Measurements from ENCODE around the gene EXOC4.

Gene EXOC4

GRCh38 chr7:133916621-133917020, 663.7 kb downstream of the EXOC4 start:
- no peak for DNase-seq

GRCh38 chr7:133919810-133920209, 666.9 kb downstream of the EXOC4 start:
- DNase-seq = no peak

- DNase-seq = no peak
Observed at GRCh38 chr7:133921635-133922182, 668.8 kb downstream of the EXOC4 start.

GRCh38 chr7:133923974-133924373, 671.1 kb downstream of the EXOC4 start:
- DNase-seq = no peak

GRCh38 chr7:133931053-133931452, 678.2 kb downstream of the EXOC4 start:
- DNase-seq = no peak

- no peak for DNase-seq
Observed at GRCh38 chr7:133932591-133932990, 679.7 kb downstream of the EXOC4 start.

- DNase-seq = no peak
Observed at GRCh38 chr7:133934262-133934976, 681.5 kb downstream of the EXOC4 start.

- no peak for DNase-seq
Observed at GRCh38 chr7:133934977-133935330, 682.1 kb downstream of the EXOC4 start.

- no peak for DNase-seq
Observed at GRCh38 chr7:133936074-133936473, 683.2 kb downstream of the EXOC4 start.

- no peak for DNase-seq
Observed at GRCh38 chr7:133937786-133938185, 684.9 kb downstream of the EXOC4 start.

- no peak for DNase-seq
Observed at GRCh38 chr7:133940368-133940767, 687.5 kb downstream of the EXOC4 start.

- no peak for DNase-seq
Observed at GRCh38 chr7:133941496-133941895, 688.6 kb downstream of the EXOC4 start.

- DNase-seq = no peak
Observed at GRCh38 chr7:133945497-133945896, 692.6 kb downstream of the EXOC4 start.

- DNase-seq = no peak
Observed at GRCh38 chr7:133947458-133948254, 694.8 kb downstream of the EXOC4 start.

- no peak for DNase-seq
Observed at GRCh38 chr7:133948588-133948987, 695.7 kb downstream of the EXOC4 start.

- no peak for DNase-seq
Observed at GRCh38 chr7:133950855-133951254, 698.0 kb downstream of the EXOC4 start.

- no peak for DNase-seq
Observed at GRCh38 chr7:133955208-133955607, 702.3 kb downstream of the EXOC4 start.

- no peak for DNase-seq
Observed at GRCh38 chr7:133957845-133958244, 705.0 kb downstream of the EXOC4 start.

- no peak for DNase-seq
Observed at GRCh38 chr7:133958822-133959221, 705.9 kb downstream of the EXOC4 start.

- no peak for DNase-seq
Observed at GRCh38 chr7:133959505-133959904, 706.6 kb downstream of the EXOC4 start.

GRCh38 chr7:133961724-133962123, 708.8 kb downstream of the EXOC4 start:
- no peak for DNase-seq

GRCh38 chr7:133962646-133963045, 709.8 kb downstream of the EXOC4 start:
- DNase-seq = no peak

GRCh38 chr7:133963629-133964028, 710.8 kb downstream of the EXOC4 start:
- no peak for DNase-seq

- no peak for DNase-seq
Observed at GRCh38 chr7:133971625-133972024, 718.7 kb downstream of the EXOC4 start.
